HepG2 (cell line): ENCODE results near the gene NRL. TPM values are rescaled to one million over a fixed set of nuclear protein-coding genes. Genes with fewer than 3 reads are reported as not detected.

Experiments used
- BCL6 ChIP-seq: IDR thresholded peaks from 2 replicates; pipeline ENCODE4 v1.6.1; 2016; ENCODE audit warnings: missing genetic modification reagents, missing compliant biosample characterization
- CENPT ChIP-seq: sonication (generic); formaldehyde crosslinking; IDR thresholded peaks from 2 replicates; pipeline ENCODE4 v1.8.0; 2022; ENCODE audit warnings: low read depth, mild to moderate bottlenecking, moderate library complexity, missing genetic modification reagents
- ESRRA ChIP-seq: sonication (generic); formaldehyde crosslinking; IDR thresholded peaks from 2 replicates; pipeline ENCODE4 v1.5.1; 2020; ENCODE audit warnings: mild to moderate bottlenecking, low read depth, missing genetic modification reagents
- KLF12 ChIP-seq: sonication (generic); formaldehyde crosslinking; IDR thresholded peaks from 2 replicates; pipeline ENCODE4 v1.4.0; 2020; ENCODE audit warnings: missing genetic modification reagents, borderline replicate concordance
- RARG ChIP-seq: sonication (generic); formaldehyde crosslinking; IDR thresholded peaks from 2 replicates; pipeline ENCODE4 v1.4.0; 2020; ENCODE audit warnings: low read depth, mild to moderate bottlenecking, missing genetic modification reagents
- SAFB2 ChIP-seq: sonication (generic); formaldehyde crosslinking; IDR thresholded peaks from 2 replicates; pipeline ENCODE4 v1.5.1; 2020; ENCODE audit warnings: missing genetic modification reagents, low read depth, mild to moderate bottlenecking, borderline replicate concordance
- ZEB1 ChIP-seq: IDR thresholded peaks from 2 replicates; pipeline ENCODE4 v1.6.1; 2012; ENCODE audit warnings: mild to moderate bottlenecking, low read depth, inconsistent platforms; ENCODE audit not compliant: insufficient replicate concordance
- ZFP90 ChIP-seq: sonication (generic); formaldehyde crosslinking; IDR thresholded peaks from 2 replicates; pipeline ENCODE4 v1.8.0; 2022; ENCODE audit warnings: missing genetic modification reagents, mild to moderate bottlenecking, inconsistent platforms, borderline replicate concordance
- ZNF12 ChIP-seq: sonication (generic); formaldehyde crosslinking; IDR thresholded peaks from 2 replicates; pipeline ENCODE4 v1.5.0; 2020; ENCODE audit warnings: missing genetic modification reagents
- ZNF326 ChIP-seq: sonication (generic); formaldehyde crosslinking; IDR thresholded peaks from 2 replicates; pipeline ENCODE4 v1.4.0; 2020; ENCODE audit warnings: missing genetic modification reagents, borderline replicate concordance
- ZNF513 ChIP-seq: sonication (generic); formaldehyde crosslinking; conservative IDR thresholded peaks from 2 replicates; pipeline ENCODE4 v1.5.0; 2020; ENCODE audit warnings: missing genetic modification reagents
- ZNF713 ChIP-seq: sonication (generic); formaldehyde crosslinking; IDR thresholded peaks from 2 replicates; pipeline ENCODE4 v1.4.0; 2020; ENCODE audit warnings: mild to moderate bottlenecking, missing genetic modification reagents
- polyA plus RNA-seq, 8 experiments: library from polyadenylated mRNA; depleted of rRNA in 3 of 8; stranded (reverse) in 7 of 8; unstranded in 1 of 8; fragments of >200 nt; fragmentation: Illumina TruSeq in 4 of 8; extraction: Trizol in 4 of 8; gene quantifications; 2 replicates each; pipeline versions ENCODE4 v1.2.1 to v1.2.3, GENCODE V29; 2011 to 2016; ENCODE audit warnings: low read depth in 4 of 8, missing spikeins in 1 of 8, mixed read lengths in 1 of 8; ENCODE audit not compliant: insufficient read depth in 1 of 8
- total RNA-seq, 5 experiments: library from RNA; depleted of rRNA; stranded (reverse); fragments of >200 nt; fragmentation: Illumina TruSeq; extraction: Trizol; gene quantifications; 2 replicates each; pipeline ENCODE4 v1.2.3, GENCODE V29; 2016; ENCODE audit warnings: low read depth in 1 of 5
- TF ChIP-seq, protein P1 (sequence below): fragments of 450-650 bp; IDR thresholded peaks from 2 replicates; pipeline ENCODE4 v1.6.1; 2017; ENCODE audit warnings: mild to moderate bottlenecking
- TF ChIP-seq, protein P2 (sequence below): sonication (generic); formaldehyde crosslinking; IDR thresholded peaks from 2 replicates; pipeline ENCODE4 v1.4.0; 2020; ENCODE audit warnings: missing genetic modification reagents; ENCODE audit errors: not compliant biosample characterization
- TF ChIP-seq, protein P3 (sequence below): sonication (generic); formaldehyde crosslinking; IDR thresholded peaks from 2 replicates; pipeline ENCODE4 v1.5.1; 2020; ENCODE audit warnings: missing genetic modification reagents, mild to moderate bottlenecking, borderline replicate concordance
- TF ChIP-seq, protein P4 (sequence below): sonication (generic); formaldehyde crosslinking; IDR thresholded peaks from 2 replicates; pipeline ENCODE4 v1.8.1; 2022; ENCODE audit warnings: low read depth, mild to moderate bottlenecking, missing genetic modification reagents

NRL gene
- total and polyA plus RNA-seq, 2 of the 13 experiments (the other 11 are each of a cell fraction or from before 2014, with no cell fraction given) = 2.5 to 4.7 TPM

DNA sequence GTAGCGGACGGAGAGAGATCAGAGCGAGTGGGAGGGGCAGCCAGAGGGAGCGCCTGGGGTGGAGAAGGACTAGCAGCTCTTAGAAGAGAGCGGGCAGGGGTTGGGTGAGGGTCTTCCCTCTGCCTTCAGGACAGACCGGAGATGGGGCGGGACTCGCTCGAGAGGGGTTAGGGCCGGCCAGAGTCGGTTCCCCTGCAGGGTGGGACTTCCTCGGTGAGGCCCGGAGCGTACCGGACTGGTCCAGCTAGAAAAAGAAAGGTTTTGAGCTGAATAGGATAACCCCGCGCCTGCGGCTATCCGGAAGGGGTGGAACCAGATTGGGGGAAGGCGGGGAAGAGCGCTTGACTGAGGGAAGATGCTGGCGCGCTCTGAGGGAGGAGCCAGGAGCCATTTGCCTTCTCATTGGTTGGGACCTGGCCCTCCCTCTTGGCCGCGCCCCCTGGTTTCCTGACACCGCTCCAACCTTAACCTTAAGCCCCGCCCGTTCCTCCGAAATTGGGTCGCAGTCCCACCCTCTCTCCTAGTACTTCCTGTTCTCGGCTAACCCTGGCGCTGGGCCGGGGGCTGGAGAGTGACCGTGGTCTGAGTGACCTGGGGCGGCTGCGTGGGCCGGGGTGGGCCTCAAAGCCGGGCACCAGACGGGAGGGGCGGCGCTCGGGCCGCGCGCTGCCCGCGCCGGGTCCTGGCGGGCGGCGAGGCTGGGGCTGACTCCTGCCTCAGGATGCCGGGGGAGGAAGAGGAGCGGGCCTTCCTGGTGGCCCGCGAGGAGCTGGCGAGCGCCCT is 32.4 kb upstream of the NRL start, which contains the start of gene RNF31 (continued):
- TF ChIP-seq, protein P1, sequence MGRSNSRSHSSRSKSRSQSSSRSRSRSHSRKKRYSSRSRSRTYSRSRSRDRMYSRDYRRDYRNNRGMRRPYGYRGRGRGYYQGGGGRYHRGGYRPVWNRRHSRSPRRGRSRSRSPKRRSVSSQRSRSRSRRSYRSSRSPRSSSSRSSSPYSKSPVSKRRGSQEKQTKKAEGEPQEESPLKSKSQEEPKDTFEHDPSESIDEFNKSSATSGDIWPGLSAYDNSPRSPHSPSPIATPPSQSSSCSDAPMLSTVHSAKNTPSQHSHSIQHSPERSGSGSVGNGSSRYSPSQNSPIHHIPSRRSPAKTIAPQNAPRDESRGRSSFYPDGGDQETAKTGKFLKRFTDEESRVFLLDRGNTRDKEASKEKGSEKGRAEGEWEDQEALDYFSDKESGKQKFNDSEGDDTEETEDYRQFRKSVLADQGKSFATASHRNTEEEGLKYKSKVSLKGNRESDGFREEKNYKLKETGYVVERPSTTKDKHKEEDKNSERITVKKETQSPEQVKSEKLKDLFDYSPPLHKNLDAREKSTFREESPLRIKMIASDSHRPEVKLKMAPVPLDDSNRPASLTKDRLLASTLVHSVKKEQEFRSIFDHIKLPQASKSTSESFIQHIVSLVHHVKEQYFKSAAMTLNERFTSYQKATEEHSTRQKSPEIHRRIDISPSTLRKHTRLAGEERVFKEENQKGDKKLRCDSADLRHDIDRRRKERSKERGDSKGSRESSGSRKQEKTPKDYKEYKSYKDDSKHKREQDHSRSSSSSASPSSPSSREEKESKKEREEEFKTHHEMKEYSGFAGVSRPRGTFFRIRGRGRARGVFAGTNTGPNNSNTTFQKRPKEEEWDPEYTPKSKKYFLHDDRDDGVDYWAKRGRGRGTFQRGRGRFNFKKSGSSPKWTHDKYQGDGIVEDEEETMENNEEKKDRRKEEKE = no peak
- TF ChIP-seq ZFP90 (CRISPR knock-in tag) (0 out of 2 replicates have a peak, but pooled peaks have one; percentile 5), SAFB2 (CRISPR knock-in tag) (no peak; the same call in 1 of the 2 replicates), CENPT (CRISPR knock-in tag) (0 out of 2 replicates have a peak, but pooled peaks have one; percentile 70), ZEB1 (no peak), ZNF12 (no peak), ZNF326 (no peak; the same call in 1 of the 2 replicates), BCL6 (CRISPR knock-in tag) (no peak; the same call in 1 of the 2 replicates), ESRRA (CRISPR knock-in tag) (0 out of 2 replicates have a peak, but pooled peaks have one; percentile 16), ZNF713 (peak; percentile 75; the same call in 1 of the 2 replicates), RARG (CRISPR knock-in tag) (peak; percentile 44; the same call in 1 of the 2 replicates), ZNF513 (CRISPR knock-in tag) (peak; percentile 88; the same call in 1 of the 2 replicates), KLF12 (CRISPR knock-in tag) (no peak; the same call in 1 of the 2 replicates)
- TF ChIP-seq, protein P2, sequence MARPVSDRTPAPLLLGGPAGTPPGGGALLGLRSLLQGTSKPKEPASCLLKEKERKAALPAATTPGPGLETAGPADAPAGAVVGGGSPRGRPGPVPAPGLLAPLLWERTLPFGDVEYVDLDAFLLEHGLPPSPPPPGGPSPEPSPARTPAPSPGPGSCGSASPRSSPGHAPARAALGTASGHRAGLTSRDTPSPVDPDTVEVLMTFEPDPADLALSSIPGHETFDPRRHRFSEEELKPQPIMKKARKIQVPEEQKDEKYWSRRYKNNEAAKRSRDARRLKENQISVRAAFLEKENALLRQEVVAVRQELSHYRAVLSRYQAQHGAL = peak; percentile 72
- TF ChIP-seq, protein P3, sequence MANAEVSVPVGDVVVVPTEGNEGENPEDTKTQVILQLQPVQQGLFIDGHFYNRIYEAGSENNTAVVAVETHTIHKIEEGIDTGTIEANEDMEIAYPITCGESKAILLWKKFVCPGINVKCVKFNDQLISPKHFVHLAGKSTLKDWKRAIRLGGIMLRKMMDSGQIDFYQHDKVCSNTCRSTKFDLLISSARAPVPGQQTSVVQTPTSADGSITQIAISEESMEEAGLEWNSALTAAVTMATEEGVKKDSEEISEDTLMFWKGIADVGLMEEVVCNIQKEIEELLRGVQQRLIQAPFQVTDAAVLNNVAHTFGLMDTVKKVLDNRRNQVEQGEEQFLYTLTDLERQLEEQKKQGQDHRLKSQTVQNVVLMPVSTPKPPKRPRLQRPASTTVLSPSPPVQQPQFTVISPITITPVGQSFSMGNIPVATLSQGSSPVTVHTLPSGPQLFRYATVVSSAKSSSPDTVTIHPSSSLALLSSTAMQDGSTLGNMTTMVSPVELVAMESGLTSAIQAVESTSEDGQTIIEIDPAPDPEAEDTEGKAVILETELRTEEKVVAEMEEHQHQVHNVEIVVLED (CRISPR knock-in tag) = no peak; the same call in 1 of the 2 replicates
- TF ChIP-seq, protein P4, sequence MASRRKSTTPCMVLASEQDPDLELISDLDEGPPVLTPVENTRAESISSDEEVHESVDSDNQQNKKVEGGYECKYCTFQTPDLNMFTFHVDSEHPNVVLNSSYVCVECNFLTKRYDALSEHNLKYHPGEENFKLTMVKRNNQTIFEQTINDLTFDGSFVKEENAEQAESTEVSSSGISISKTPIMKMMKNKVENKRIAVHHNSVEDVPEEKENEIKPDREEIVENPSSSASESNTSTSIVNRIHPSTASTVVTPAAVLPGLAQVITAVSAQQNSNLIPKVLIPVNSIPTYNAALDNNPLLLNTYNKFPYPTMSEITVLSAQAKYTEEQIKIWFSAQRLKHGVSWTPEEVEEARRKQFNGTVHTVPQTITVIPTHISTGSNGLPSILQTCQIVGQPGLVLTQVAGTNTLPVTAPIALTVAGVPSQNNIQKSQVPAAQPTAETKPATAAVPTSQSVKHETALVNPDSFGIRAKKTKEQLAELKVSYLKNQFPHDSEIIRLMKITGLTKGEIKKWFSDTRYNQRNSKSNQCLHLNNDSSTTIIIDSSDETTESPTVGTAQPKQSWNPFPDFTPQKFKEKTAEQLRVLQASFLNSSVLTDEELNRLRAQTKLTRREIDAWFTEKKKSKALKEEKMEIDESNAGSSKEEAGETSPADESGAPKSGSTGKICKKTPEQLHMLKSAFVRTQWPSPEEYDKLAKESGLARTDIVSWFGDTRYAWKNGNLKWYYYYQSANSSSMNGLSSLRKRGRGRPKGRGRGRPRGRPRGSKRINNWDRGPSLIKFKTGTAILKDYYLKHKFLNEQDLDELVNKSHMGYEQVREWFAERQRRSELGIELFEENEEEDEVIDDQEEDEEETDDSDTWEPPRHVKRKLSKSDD (CRISPR knock-in tag) = peak; percentile 67; the same call in 1 of the 2 replicates
